Endodermal cell (in vitro differentiated cells): ENCODE data around the gene TRA2B. TPM values are rescaled to one million over a fixed set of nuclear protein-coding genes. Genes with fewer than 3 reads are reported as not detected.
A peak's percentile ranks its signal among the peaks of the same experiment; 100 is the strongest.

Source experiments
- DNase-seq: peaks from one replicate; pipeline ENCODE4 v3.0.0-alpha.2; 2017
- H3K27ac ChIP-seq: 2 replicates; pipeline ENCODE4 v1.5.1; 2013; ENCODE audit warnings: mild to moderate bottlenecking, low read depth, low read length, moderate library complexity
- H3K27me3 ChIP-seq: 2 replicates; pipeline ENCODE4 v1.6.1; 2013; ENCODE audit warnings: mild to moderate bottlenecking, low read length, moderate library complexity; ENCODE audit not compliant: insufficient read depth, control insufficient read depth, poor library complexity, severe bottlenecking
- H3K36me3 ChIP-seq: 2 replicates; pipeline ENCODE4 v1.7.0; 2013; ENCODE audit warnings: mild to moderate bottlenecking, low read length, moderate library complexity; ENCODE audit not compliant: control insufficient read depth, insufficient read depth
- H3K4me1 ChIP-seq: one replicate; pipeline ENCODE4 v1.7.0; 2013; ENCODE audit warnings: low read length; ENCODE audit not compliant: control insufficient read depth, insufficient read depth
- H3K4me3 ChIP-seq: 2 replicates; pipeline ENCODE4 v1.5.1; 2013; ENCODE audit warnings: mild to moderate bottlenecking, low read length, moderate library complexity
- H3K9ac ChIP-seq: 2 replicates; pipeline ENCODE4 v1.6.1; 2013; ENCODE audit warnings: mild to moderate bottlenecking, low read length, moderate library complexity; ENCODE audit not compliant: poor library complexity, severe bottlenecking; ENCODE audit errors: extremely low read depth
- H3K9me3 ChIP-seq: 2 replicates; pipeline ENCODE4 v1.6.1; 2013; ENCODE audit warnings: mild to moderate bottlenecking, low read length, moderate library complexity; ENCODE audit not compliant: control insufficient read depth
- H3K27ac Mint-ChIP-seq: 2 replicates; pipeline ENCODE4 v1.8.0; 2020; ENCODE audit warnings: mixed read lengths
- H3K27me3 Mint-ChIP-seq: 2 replicates; pipeline ENCODE4 v1.8.0; 2021; ENCODE audit warnings: mild to moderate bottlenecking, mixed read lengths; ENCODE audit not compliant: insufficient read depth
- H3K36me3 Mint-ChIP-seq: 2 replicates; pipeline ENCODE4 v1.8.0; 2020; ENCODE audit warnings: low read depth, mixed read lengths
- H3K4me1 Mint-ChIP-seq: 2 replicates; pipeline ENCODE4 v1.8.0; 2020; ENCODE audit warnings: mixed read lengths
- H3K4me3 Mint-ChIP-seq: 2 replicates; pipeline ENCODE4 v1.8.0; 2020; ENCODE audit warnings: mild to moderate bottlenecking, moderate library complexity, mixed read lengths
- H3K9me3 Mint-ChIP-seq: 2 replicates; pipeline ENCODE4 v1.8.0; 2020; ENCODE audit warnings: mild to moderate bottlenecking, mixed read lengths
- CTCF ChIP-seq: fragments of 200-600 bp; sonication (generic); conservative IDR thresholded peaks from 2 replicates; pipeline ENCODE4 v1.5.0; 2021; ENCODE audit warnings: antibody characterized with exemption, mild to moderate bottlenecking
- WGBS, 2 experiments: methylation state at CpG; one replicate each; pipeline versions ENCODE4 v1.1.5 to v1.1.7; 2013; ENCODE audit warnings: missing lambda C conversion rate in 2 of 2, mixed read lengths in 1 of 2; ENCODE audit not compliant: insufficient coverage in 1 of 2, insufficient read length in 1 of 2; 5-methylcytosine and 5-hydroxymethylcytosine counted together
- total RNA-seq, 2 donors: library from RNA; stranded (reverse); fragmentation: NEBNext Ultra II Directional in 1 of 2; extraction: Animal tissue kit (Norgen Biotek cat#: 25700) in 1 of 2; gene quantifications; 2 replicates in 1 of 2; 3 replicates in 1 of 2; pipeline ENCODE4 v1.2.1, GENCODE V29; 2021

TRA2B gene
- total RNA-seq, 2 donors from 2014 or later = 222 to 230 TPM

- Histone ChIP-seq H3K4me3 (peak overlapping the region; percentile 92), H3K36me3 (peaks cover 83% of the 10 kb centered on the region), H3K27me3 (no peaks in the 10 kb centered on the region), H3K27ac (no peak overlapping the region), H3K9ac (peak overlapping the region; percentile 99), H3K9me3 (no peaks in the 10 kb centered on the region), H3K4me1 (peaks cover 10% of the 10 kb centered on the region)
- H3K27me3 Mint-ChIP-seq = no peaks in the 10 kb centered on the region
- H3K4me3 Mint-ChIP-seq = peak overlapping the region; percentile 100
- H3K9me3 Mint-ChIP-seq = no peaks in the 10 kb centered on the region
- H3K4me1 Mint-ChIP-seq = peaks cover 86% of the 10 kb centered on the region
- DNase-seq = peak; percentile 15
- H3K36me3 Mint-ChIP-seq = peaks cover 45% of the 10 kb centered on the region
- H3K27ac Mint-ChIP-seq = peak overlapping the region; percentile 48
- 70 to 96% methylated on average over 2 to 3 of the region's 3 CpGs for WGBS, 2 experiments
- no peak for TF ChIP-seq CTCF
Measured at GRCh38 chr3:185930393-185931107, 7.3 kb downstream of the TRA2B start.

GRCh38 chr3:185929192-185930151 lies 8.3 kb downstream of the TRA2B start:
- H3K4me1 Mint-ChIP-seq = peaks cover 83% of the 10 kb centered on the region
- 27 to 37% methylated on average over 2 to 3 of the region's 3 CpGs for WGBS, 2 experiments
- peaks cover 53% of the 10 kb centered on the region for H3K36me3 Mint-ChIP-seq
- H3K4me3 ChIP-seq = peak overlapping the region; percentile 92
- peak; percentile 42 for DNase-seq
- no peaks in the 10 kb centered on the region for H3K9me3 Mint-ChIP-seq
- peaks cover 10% of the 10 kb centered on the region for H3K4me1 ChIP-seq
- no peak overlapping the region for H3K27ac ChIP-seq
- H3K4me3 Mint-ChIP-seq = peak overlapping the region; percentile 100
- peak overlapping the region; percentile 12 for H3K9ac ChIP-seq
- no peaks in the 10 kb centered on the region for H3K27me3 ChIP-seq
- H3K27me3 Mint-ChIP-seq = no peaks in the 10 kb centered on the region
- TF ChIP-seq CTCF = no peak
- peaks cover 90% of the 10 kb centered on the region for H3K36me3 ChIP-seq
- peak overlapping the region; percentile 67 for H3K27ac Mint-ChIP-seq
- no peaks in the 10 kb centered on the region for H3K9me3 ChIP-seq

GRCh38 chr3:185928496-185928895 lies 9.3 kb downstream of the TRA2B start:
- H3K27ac Mint-ChIP-seq = peak overlapping the region; percentile 67
- H3K4me1 ChIP-seq = peaks cover 10% of the 10 kb centered on the region
- TF ChIP-seq CTCF = no peak
- H3K27me3 Mint-ChIP-seq = no peaks in the 10 kb centered on the region
- no CpG with 5 or more reads among the region's 1 CpG for WGBS, 2 experiments
- peaks cover 61% of the 10 kb centered on the region for H3K36me3 Mint-ChIP-seq
- peak overlapping the region; percentile 12 for H3K9ac ChIP-seq
- H3K4me3 Mint-ChIP-seq = peak overlapping the region; percentile 100
- peak overlapping the region; percentile 92 for H3K4me3 ChIP-seq
- no peak overlapping the region for H3K27ac ChIP-seq
- no peaks in the 10 kb centered on the region for H3K9me3 ChIP-seq
- H3K4me1 Mint-ChIP-seq = peaks cover 74% of the 10 kb centered on the region
- no peaks in the 10 kb centered on the region for H3K9me3 Mint-ChIP-seq
- H3K27me3 ChIP-seq = no peaks in the 10 kb centered on the region
- no peak for DNase-seq
- H3K36me3 ChIP-seq = peaks cover 93% of the 10 kb centered on the region
